ENCODE data around the gene CABP2. TPM values are rescaled to one million over a fixed set of nuclear protein-coding genes. Genes with fewer than 3 reads are reported as not detected.

Gene CABP2
- total RNA-seq, 1 donor from 2014 or later: not detected

GRCh38 chr11:67532889-67533288, 9.6 kb upstream of the CABP2 start:
- ChIA-PET POLR2A (no interaction called here), CTCF (no interaction called here)
- no peak for TF ChIP-seq CTCF (IDR thresholded peaks at IDR 0.05)

GRCh38 chr11:67530282-67530592, 7.0 kb upstream of the CABP2 start:
- TF ChIP-seq CTCF (IDR thresholded peaks at IDR 0.05): no peak
- no peaks in the 10 kb centered on the region for H3K4me1 Mint-ChIP-seq
- intact Hi-C loops (cut with micrococcal nuclease): no loop called here
- H3K27me3 Mint-ChIP-seq: peaks cover 20% of the 10 kb centered on the region
- DNase-seq (no peak), ATAC-seq (ENCODE audit: low read depth) (no peak)
- H3K9me3 Mint-ChIP-seq: peaks cover 10% of the 10 kb centered on the region
- ChIA-PET CTCF (no interaction called here), POLR2A (no interaction called here)
- H3K27ac Mint-ChIP-seq: no peak overlapping the region
- no peaks in the 10 kb centered on the region for H3K36me3 Mint-ChIP-seq (ENCODE audit: low read depth)
- no peak overlapping the region for H3K4me3 Mint-ChIP-seq

More at GRCh38 chr11:67532889-67533288, 9.6 kb upstream of the CABP2 start:
- H3K4me3 Mint-ChIP-seq: no peak overlapping the region
- H3K36me3 Mint-ChIP-seq (ENCODE audit: low read depth): no peaks in the 10 kb centered on the region
- ATAC-seq (ENCODE audit: low read depth) (no peak), DNase-seq (no peak)
- H3K27me3 Mint-ChIP-seq: peaks cover 9% of the 10 kb centered on the region
- peaks cover 9% of the 10 kb centered on the region for H3K9me3 Mint-ChIP-seq
- H3K27ac Mint-ChIP-seq: no peak overlapping the region
- H3K4me1 Mint-ChIP-seq: no peaks in the 10 kb centered on the region
- intact Hi-C loops (cut with micrococcal nuclease): no loop called here

- H3K9me3 Mint-ChIP-seq: peaks cover 7% of the 10 kb centered on the region
- no peak for ATAC-seq (ENCODE audit: low read depth)
- no peak overlapping the region for H3K4me3 Mint-ChIP-seq
- H3K27ac Mint-ChIP-seq: no peak overlapping the region
- intact Hi-C loops (cut with micrococcal nuclease): no loop called here
- DNase-seq: no peak
- no peak for TF ChIP-seq CTCF (IDR thresholded peaks at IDR 0.05)
- H3K36me3 Mint-ChIP-seq (ENCODE audit: low read depth): no peaks in the 10 kb centered on the region
- POLR2A ChIA-PET: no interaction called here
- H3K4me1 Mint-ChIP-seq: no peaks in the 10 kb centered on the region
- CTCF ChIA-PET: no interaction called here
- peaks cover 24% of the 10 kb centered on the region for H3K27me3 Mint-ChIP-seq
These were observed 5.1 kb upstream of the CABP2 start for GRCh38 chr11:67528376-67528775.

- ChIA-PET POLR2A (no interaction called here), CTCF (no interaction called here)
- no peak overlapping the region for H3K27ac Mint-ChIP-seq
These were observed 2.2 kb upstream of the CABP2 start for GRCh38 chr11:67525275-67525976.

GRCh38 chr11:67524480-67524808, 1.2 kb upstream of the CABP2 start:
- H3K4me3 Mint-ChIP-seq: no peak overlapping the region
- POLR2A ChIA-PET: no interaction called here
- ATAC-seq (ENCODE audit: low read depth) (no peak), DNase-seq (no peak)
- no peaks in the 10 kb centered on the region for H3K4me1 Mint-ChIP-seq
- no peak overlapping the region for H3K27ac Mint-ChIP-seq
- peaks cover 3% of the 10 kb centered on the region for H3K9me3 Mint-ChIP-seq
- CTCF ChIA-PET: no interaction called here
- peaks cover 26% of the 10 kb centered on the region for H3K27me3 Mint-ChIP-seq
- TF ChIP-seq CTCF (IDR thresholded peaks at IDR 0.05): no peak
- intact Hi-C loops (cut with micrococcal nuclease): no loop called here
- no peaks in the 10 kb centered on the region for H3K36me3 Mint-ChIP-seq (ENCODE audit: low read depth)

More at GRCh38 chr11:67525275-67525976, 2.2 kb upstream of the CABP2 start:
- Mint-ChIP-seq H3K4me1 (no peaks in the 10 kb centered on the region), H3K27me3 (peaks cover 26% of the 10 kb centered on the region), H3K9me3 (peaks cover 3% of the 10 kb centered on the region), H3K4me3 (no peak overlapping the region), H3K36me3 (ENCODE audit: low read depth) (no peaks in the 10 kb centered on the region)
- DNase-seq (no peak), ATAC-seq (ENCODE audit: low read depth) (no peak)
- intact Hi-C loops (cut with micrococcal nuclease): no loop called here
- TF ChIP-seq CTCF (IDR thresholded peaks at IDR 0.05): no peak
